ENCODE data around the gene ORAI1.

Gene ORAI1

DNA sequence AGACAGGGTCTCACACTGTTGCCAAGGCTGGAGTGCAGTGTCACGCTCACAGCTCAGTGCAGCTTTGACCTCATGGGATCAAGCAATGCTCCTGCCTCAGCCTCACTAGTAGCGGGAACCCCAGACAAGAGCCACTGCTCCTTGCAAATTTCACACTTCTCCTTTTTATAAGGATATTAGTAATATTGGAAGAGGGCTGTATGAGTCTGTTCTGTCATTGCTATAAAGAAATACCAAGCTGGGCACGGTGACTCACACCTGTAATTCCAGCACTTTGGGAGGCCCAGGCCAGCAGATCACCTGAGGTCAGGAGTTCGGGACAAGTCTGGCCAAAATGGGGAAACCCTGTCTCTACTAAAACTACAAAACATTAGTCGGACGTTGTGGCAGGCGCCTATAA is 12.9 kb upstream of the ORAI1 start:
- Histone ChIP-seq H3K14ac (ENCODE audit: low read length) (no peak overlapping the region), H3K79me1 (ENCODE audit: low read depth, low read length) (no peaks in the 10 kb centered on the region), H3K23ac (ENCODE audit: low read depth, low read length, poor library complexity) (no peak overlapping the region), H3K4me2 (ENCODE audit: insufficient read depth, low read length, poor library complexity, severe bottlenecking) (no peak overlapping the region), H3K4ac (ENCODE audit: low read length) (no peak overlapping the region), H2BK5ac (ENCODE audit: low read length) (no peak overlapping the region), H2AFZ (ENCODE audit: low read length) (no peak overlapping the region), H3K36me3 (replicated peaks in 1 of 2; ENCODE audit: control insufficient read depth in 2 of 2, insufficient read depth in 2 of 2, low read length in 2 of 2) (no peaks in the 10 kb centered on the region), H4K91ac (ENCODE audit: low read depth, low read length, poor library complexity) (no peak overlapping the region), H3K27ac (replicated peaks; ENCODE audit: low read length) (no peak overlapping the region), H2BK15ac (ENCODE audit: low read length) (no peak overlapping the region), H2AK5ac (ENCODE audit: low read depth, low read length) (no peak overlapping the region), H3K9me3 (replicated peaks in 1 of 2; ENCODE audit: control insufficient read depth in 2 of 2, insufficient read depth in 1 of 2, low read depth in 1 of 2, low read length in 2 of 2) (peaks cover 0 to 2% of the 10 kb centered on the region in 2 donors), H4K8ac (ENCODE audit: low read depth, low read length) (no peak overlapping the region), H3K18ac (ENCODE audit: low read length) (no peak overlapping the region), H2BK120ac (ENCODE audit: low read depth, low read length) (no peak overlapping the region), H3K4me1 (ENCODE audit: control insufficient read depth in 2 of 2, insufficient read depth in 1 of 2, low read depth in 1 of 2, low read length in 2 of 2) (peaks cover 2 to 7% of the 10 kb centered on the region in 2 donors), H3K4me3 (ENCODE audit: low read length in 2 of 2) (no peak overlapping the region), H3K27me3 (ENCODE audit: control insufficient read depth in 3 of 3, insufficient read depth in 3 of 3, low read depth in 1 of 3, low read length in 3 of 3) (no peaks in the 10 kb centered on the region), H3K9ac (ENCODE audit: low read depth, low read length, poor library complexity) (no peak overlapping the region), H2BK12ac (ENCODE audit: low read length) (no peak overlapping the region)
- WGBS, 2 donors (ENCODE audit: extremely low coverage in 2 of 2, insufficient read length in 2 of 2, insufficient replicate concordance in 1 of 2): no CpG with 5 or more reads among the region's 7 CpGs
- no peak for DNase-seq (ENCODE audit: low spot score)

DNA sequence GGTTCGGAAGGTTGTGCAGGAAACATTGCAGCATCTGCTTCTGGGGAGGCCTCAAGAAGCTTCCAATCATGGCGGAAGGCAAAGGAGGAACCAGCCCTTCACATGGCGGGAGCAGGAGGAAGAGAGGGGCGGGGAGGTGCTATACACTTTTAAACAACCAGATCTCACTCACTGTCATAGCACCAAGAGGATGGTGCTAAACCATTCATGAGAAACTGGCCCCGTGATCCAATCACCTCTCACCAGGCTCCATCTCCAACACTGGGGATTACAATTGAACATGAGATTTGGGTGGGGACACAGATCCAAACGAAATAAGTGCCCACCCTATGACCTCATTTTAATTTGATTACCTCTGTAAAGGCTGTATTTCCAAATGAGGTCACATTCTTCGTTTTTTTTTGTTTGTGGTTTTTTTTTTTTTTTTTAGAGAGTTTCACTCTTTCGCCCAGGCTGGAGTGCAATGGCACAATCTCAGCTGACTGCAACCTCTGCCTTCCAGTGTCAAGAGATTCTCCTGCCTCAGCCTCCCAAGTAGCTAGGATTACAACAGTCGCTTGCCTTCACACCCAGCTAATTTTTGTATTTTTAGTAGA is 11.4 kb upstream of the ORAI1 start:
- H4K91ac ChIP-seq (ENCODE audit: low read depth, low read length, poor library complexity): no peak overlapping the region
- no peak overlapping the region for H3K4ac ChIP-seq (ENCODE audit: low read length)
- no peak overlapping the region for H2AFZ ChIP-seq (ENCODE audit: low read length)
- no peak overlapping the region for H3K9ac ChIP-seq (ENCODE audit: low read depth, low read length, poor library complexity)
- H2BK5ac ChIP-seq (ENCODE audit: low read length): no peak overlapping the region
- H3K23ac ChIP-seq (ENCODE audit: low read depth, low read length, poor library complexity): no peak overlapping the region
- H3K27ac ChIP-seq (replicated peaks; ENCODE audit: low read length): no peak overlapping the region
- H2AK5ac ChIP-seq (ENCODE audit: low read depth, low read length): no peak overlapping the region
- no CpG with 5 or more reads among the region's 9 CpGs for WGBS, 2 donors (ENCODE audit: extremely low coverage in 2 of 2, insufficient read length in 2 of 2, insufficient replicate concordance in 1 of 2)
- H3K36me3 ChIP-seq (replicated peaks in 1 of 2; ENCODE audit: control insufficient read depth in 2 of 2, insufficient read depth in 2 of 2, low read length in 2 of 2): no peaks in the 10 kb centered on the region
- H3K18ac ChIP-seq (ENCODE audit: low read length): no peak overlapping the region
- H3K4me1 ChIP-seq (ENCODE audit: control insufficient read depth in 2 of 2, insufficient read depth in 1 of 2, low read depth in 1 of 2, low read length in 2 of 2): peaks cover 3 to 11% of the 10 kb centered on the region in 2 donors
- H2BK15ac ChIP-seq (ENCODE audit: low read length): no peak overlapping the region
- no peak overlapping the region for H2BK12ac ChIP-seq (ENCODE audit: low read length)
- DNase-seq (ENCODE audit: low spot score): no peak
- H3K14ac ChIP-seq (ENCODE audit: low read length): no peak overlapping the region
- H3K27me3 ChIP-seq (ENCODE audit: control insufficient read depth in 3 of 3, insufficient read depth in 3 of 3, low read depth in 1 of 3, low read length in 3 of 3): no peaks in the 10 kb centered on the region
- H4K8ac ChIP-seq (ENCODE audit: low read depth, low read length): no peak overlapping the region
- H2BK120ac ChIP-seq (ENCODE audit: low read depth, low read length): no peak overlapping the region
- no peaks in the 10 kb centered on the region for H3K79me1 ChIP-seq (ENCODE audit: low read depth, low read length)
- no peak overlapping the region for H3K4me3 ChIP-seq (ENCODE audit: low read length in 2 of 2)
- no peak overlapping the region for H3K4me2 ChIP-seq (ENCODE audit: insufficient read depth, low read length, poor library complexity, severe bottlenecking)
- H3K9me3 ChIP-seq (replicated peaks in 1 of 2; ENCODE audit: control insufficient read depth in 2 of 2, insufficient read depth in 1 of 2, low read depth in 1 of 2, low read length in 2 of 2): no peaks in the 10 kb centered on the region

DNA sequence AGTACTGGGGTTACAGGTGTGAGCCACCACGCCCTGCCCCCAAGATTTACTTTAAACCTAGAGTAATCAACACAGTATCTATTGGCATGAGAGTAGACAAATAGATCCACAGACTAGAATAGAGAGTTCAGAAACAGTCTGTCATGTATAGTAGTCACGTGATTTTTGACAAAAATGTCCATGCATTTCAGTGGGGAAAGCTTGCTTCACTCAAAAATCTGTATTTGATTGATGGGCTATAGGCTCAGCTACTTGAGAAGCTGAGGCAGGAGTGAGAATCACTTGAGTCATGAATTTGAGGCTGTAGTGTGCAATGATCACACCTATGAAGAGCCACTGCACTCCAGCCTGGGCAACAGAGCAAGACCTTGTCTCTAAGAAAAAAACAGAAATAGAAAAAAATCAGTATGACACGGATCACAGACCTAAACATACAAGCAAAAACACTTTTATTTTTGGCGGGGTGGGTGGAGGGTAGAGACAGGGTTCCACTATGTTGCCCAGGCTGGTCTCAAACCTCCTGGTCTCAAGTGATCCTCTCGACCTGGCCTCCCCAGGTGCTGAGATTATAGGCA is 7.6 kb upstream of the ORAI1 start:
- Histone ChIP-seq H3K4me1 (ENCODE audit: control insufficient read depth in 2 of 2, insufficient read depth in 1 of 2, low read depth in 1 of 2, low read length in 2 of 2) (peaks cover 7 to 9% of the 10 kb centered on the region in 2 donors), H3K9me3 (replicated peaks in 1 of 2; ENCODE audit: control insufficient read depth in 2 of 2, insufficient read depth in 1 of 2, low read depth in 1 of 2, low read length in 2 of 2) (no peaks in the 10 kb centered on the region), H2BK15ac (ENCODE audit: low read length) (no peak overlapping the region), H3K9ac (ENCODE audit: low read depth, low read length, poor library complexity) (no peak overlapping the region), H3K36me3 (replicated peaks in 1 of 2; ENCODE audit: control insufficient read depth in 2 of 2, insufficient read depth in 2 of 2, low read length in 2 of 2) (no peaks in the 10 kb centered on the region), H4K91ac (ENCODE audit: low read depth, low read length, poor library complexity) (no peak overlapping the region), H3K27me3 (ENCODE audit: control insufficient read depth in 3 of 3, insufficient read depth in 3 of 3, low read depth in 1 of 3, low read length in 3 of 3) (no peaks in the 10 kb centered on the region), H3K23ac (ENCODE audit: low read depth, low read length, poor library complexity) (no peak overlapping the region), H3K4me2 (ENCODE audit: insufficient read depth, low read length, poor library complexity, severe bottlenecking) (no peak overlapping the region), H3K4ac (ENCODE audit: low read length) (no peak overlapping the region), H2AFZ (ENCODE audit: low read length) (no peak overlapping the region), H2BK5ac (ENCODE audit: low read length) (no peak overlapping the region), H3K4me3 (ENCODE audit: low read length in 2 of 2) (no peak overlapping the region), H2BK12ac (ENCODE audit: low read length) (no peak overlapping the region), H2AK5ac (ENCODE audit: low read depth, low read length) (no peak overlapping the region), H3K27ac (replicated peaks; ENCODE audit: low read length) (no peak overlapping the region), H4K8ac (ENCODE audit: low read depth, low read length) (no peak overlapping the region), H3K14ac (ENCODE audit: low read length) (no peak overlapping the region), H2BK120ac (ENCODE audit: low read depth, low read length) (no peak overlapping the region), H3K18ac (ENCODE audit: low read length) (no peak overlapping the region), H3K79me1 (ENCODE audit: low read depth, low read length) (no peaks in the 10 kb centered on the region)
- no peak for DNase-seq (ENCODE audit: low spot score)
- no CpG with 5 or more reads among the region's 5 CpGs for WGBS, 2 donors (ENCODE audit: extremely low coverage in 2 of 2, insufficient read length in 2 of 2, insufficient replicate concordance in 1 of 2)

DNA sequence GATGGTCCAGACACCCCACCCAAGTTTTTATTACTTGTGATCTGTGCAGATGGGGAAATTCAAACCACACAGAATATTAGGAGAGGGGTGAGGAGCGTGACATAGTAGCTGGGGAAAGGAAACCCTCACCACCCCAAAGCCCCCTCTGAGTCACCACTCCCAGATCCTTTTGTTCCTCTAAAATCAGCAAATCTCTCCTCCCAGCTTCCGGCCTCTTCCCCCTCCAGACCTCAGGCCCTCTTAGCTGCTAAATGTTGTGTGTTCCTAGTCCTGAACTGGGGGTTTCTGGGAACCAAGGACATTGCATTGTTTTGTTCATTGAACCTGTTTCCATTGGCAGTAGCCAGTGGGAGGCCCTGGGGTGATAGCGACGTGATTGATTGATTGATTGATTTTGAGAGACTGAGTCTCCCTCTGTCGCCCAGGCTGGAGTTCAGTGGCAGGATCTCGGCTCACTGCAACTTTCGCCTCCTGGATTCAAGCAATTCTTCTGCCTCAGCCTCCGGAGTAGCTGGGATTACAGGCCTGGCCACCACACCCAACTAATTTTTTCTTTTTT is 5.9 kb upstream of the ORAI1 start:
- no CpG with 5 or more reads among the region's 8 CpGs for WGBS, 2 donors (ENCODE audit: extremely low coverage in 2 of 2, insufficient read length in 2 of 2, insufficient replicate concordance in 1 of 2)
- Histone ChIP-seq H2BK12ac (ENCODE audit: low read length) (no peak overlapping the region), H3K4me1 (ENCODE audit: control insufficient read depth in 2 of 2, insufficient read depth in 1 of 2, low read depth in 1 of 2, low read length in 2 of 2) (peaks cover 10 to 11% of the 10 kb centered on the region in 2 donors), H3K9ac (ENCODE audit: low read depth, low read length, poor library complexity) (no peak overlapping the region), H4K91ac (ENCODE audit: low read depth, low read length, poor library complexity) (no peak overlapping the region), H2BK15ac (ENCODE audit: low read length) (no peak overlapping the region), H2BK120ac (ENCODE audit: low read depth, low read length) (no peak overlapping the region), H3K4ac (ENCODE audit: low read length) (no peak overlapping the region), H2BK5ac (ENCODE audit: low read length) (no peak overlapping the region), H3K14ac (ENCODE audit: low read length) (no peak overlapping the region), H4K8ac (ENCODE audit: low read depth, low read length) (no peak overlapping the region), H3K79me1 (ENCODE audit: low read depth, low read length) (no peaks in the 10 kb centered on the region), H3K23ac (ENCODE audit: low read depth, low read length, poor library complexity) (no peak overlapping the region), H3K36me3 (replicated peaks in 1 of 2; ENCODE audit: control insufficient read depth in 2 of 2, insufficient read depth in 2 of 2, low read length in 2 of 2) (no peaks in the 10 kb centered on the region), H3K4me3 (ENCODE audit: low read length in 2 of 2) (no peak overlapping the region), H3K27ac (replicated peaks; ENCODE audit: low read length) (peak overlapping the region; percentile 79), H2AFZ (ENCODE audit: low read length) (peak overlapping the region; percentile 83), H3K4me2 (ENCODE audit: insufficient read depth, low read length, poor library complexity, severe bottlenecking) (no peak overlapping the region), H3K18ac (ENCODE audit: low read length) (peak overlapping the region; percentile 35), H2AK5ac (ENCODE audit: low read depth, low read length) (no peak overlapping the region), H3K27me3 (ENCODE audit: control insufficient read depth in 3 of 3, insufficient read depth in 3 of 3, low read depth in 1 of 3, low read length in 3 of 3) (no peaks in the 10 kb centered on the region), H3K9me3 (replicated peaks in 1 of 2; ENCODE audit: control insufficient read depth in 2 of 2, insufficient read depth in 1 of 2, low read depth in 1 of 2, low read length in 2 of 2) (no peaks in the 10 kb centered on the region)
- DNase-seq (ENCODE audit: low spot score): no peak

Data from neuronal stem cell (in vitro differentiated cells).